GM12878 (cell line): ENCODE results near the gene ECI1. TPM values are rescaled to one million over a fixed set of nuclear protein-coding genes. Genes with fewer than 3 reads are reported as not detected.

Experiments
- ATAC-seq: fragments of 200-7000 bp; cut with Tn5 transposase; 3 replicates; pipeline ENCODE4 v1.9.1; 2020; ENCODE audit warnings: mild to moderate bottlenecking, moderate library complexity
- BruUV-seq: library from RNA; stranded (reverse); fragments of 400-500 nt; replicated peaks from 2 replicates; lab custom pipeline; 2021; lab: Mats Ljungman, UMichigan
- CTCF ChIA-PET: fragments of 300-600 bp; sonication (Branson Sonifier 250); formaldehyde crosslinking; extraction: SDS; loops from one replicate; lab custom pipeline; 2021; ENCODE audit warnings: inconsistent platforms; lab: Yijun Ruan, JAX
- POLR2A ChIA-PET: fragments of 350-600 bp; formaldehyde crosslinking; extraction: SDS; loops from one replicate; lab custom pipeline; 2021; ENCODE audit warnings: inconsistent platforms; lab: Charles Lee
- RAD21 ChIA-PET: fragments of 300-600 bp; sonication (Branson Sonifier 250); formaldehyde crosslinking; loops from one replicate; lab custom pipeline; 2023; ENCODE audit warnings: antibody characterized with exemption; ENCODE audit not compliant: unreplicated experiment; lab: Charles Lee
- SMC1A ChIA-PET: fragments of 300-600 bp; sonication (Branson Sonifier 250); formaldehyde crosslinking; loops from one replicate; lab custom pipeline; 2023; ENCODE audit not compliant: unreplicated experiment, uncharacterized antibody; lab: Charles Lee
- DNase-seq: peaks from one replicate; pipeline ENCODE4 v3.0.0-alpha.2; 2011; ENCODE audit warnings: low read depth, low spot score
- FAIRE-seq: peaks from 3 replicates; lab custom pipeline; 2011; peaks lifted over from hg19 to GRCh38; lab: Jason Lieb, UNC
- H2AFZ ChIP-seq: 2 replicates; pipeline ENCODE4 v1.6.0; 2011; ENCODE audit warnings: low read depth, low read length, control low read depth; ENCODE audit not compliant: control insufficient read depth
- H3K27ac ChIP-seq: 2 replicates; pipeline ENCODE4 v1.5.1; 2011; ENCODE audit warnings: control low read depth; ENCODE audit not compliant: control insufficient read depth, insufficient read depth
- H3K27me3 ChIP-seq, 2 experiments: replicated peaks in 1 of 2; 2 replicates each; pipeline versions ENCODE4 v1.6.0 to v1.6.1; 2011; ENCODE audit warnings: low read length in 1 of 2; ENCODE audit not compliant: control insufficient read depth in 2 of 2, insufficient read depth in 2 of 2
- H3K36me3 ChIP-seq, 2 experiments: 2 replicates each; pipeline ENCODE4 v1.5.1; 2011; ENCODE audit warnings: low read length in 1 of 2; ENCODE audit not compliant: control insufficient read depth in 2 of 2, insufficient read depth in 2 of 2
- H3K4me1 ChIP-seq: 2 replicates; pipeline ENCODE4 v1.6.1; 2011; ENCODE audit warnings: mild to moderate bottlenecking, low read length, moderate library complexity, mixed read lengths; ENCODE audit not compliant: control insufficient read depth, insufficient read depth
- H3K4me2 ChIP-seq: 2 replicates; pipeline ENCODE4 v1.6.0; 2011; ENCODE audit warnings: control low read depth; ENCODE audit not compliant: control insufficient read depth, insufficient read depth
- H3K4me3 ChIP-seq: fragments of 200-600 bp; sonication (generic); 2 replicates; pipeline ENCODE4 v1.5.1; 2016
- H3K79me2 ChIP-seq: 2 replicates; pipeline ENCODE4 v1.6.0; 2011; ENCODE audit warnings: low read length; ENCODE audit not compliant: control insufficient read depth, insufficient read depth
- H3K9ac ChIP-seq: 2 replicates; pipeline ENCODE4 v1.8.0; 2011; ENCODE audit warnings: low read length, control low read depth, mixed read lengths; ENCODE audit not compliant: control insufficient read depth, insufficient read depth
- H3K9me3 ChIP-seq: replicated peaks from 3 replicates; pipeline ENCODE4 v1.5.1; 2011; ENCODE audit warnings: mild to moderate bottlenecking, low read length; ENCODE audit not compliant: control insufficient read depth, insufficient read depth
- H4K20me1 ChIP-seq: 2 replicates; pipeline ENCODE4 v1.6.0; 2011; ENCODE audit not compliant: control insufficient read depth, insufficient read depth
- BACH1 ChIP-seq: fragments of 450-650 bp; IDR thresholded peaks from 2 replicates; pipeline ENCODE4 v1.6.1; 2017; ENCODE audit warnings: mild to moderate bottlenecking, borderline replicate concordance
- CEBPB ChIP-seq, 2 experiments: fragments of 150-350 bp in 1 of 2; IDR thresholded peaks; 2 replicates each; pipeline ENCODE4 v1.6.1; 2012 to 2014; ENCODE audit warnings: low read depth in 2 of 2, low read length in 2 of 2, borderline replicate concordance in 1 of 2, inconsistent platforms in 1 of 2
- ETV6 ChIP-seq, 2 experiments: fragments of 450-650 bp in 1 of 2; IDR thresholded peaks in 1 of 2; conservative IDR thresholded peaks in 1 of 2; 2 replicates each; pipeline ENCODE4 v1.6.1; 2014; ENCODE audit warnings: antibody characterized with exemption in 1 of 2, borderline replicate concordance in 1 of 2, low read depth in 1 of 2, mild to moderate bottlenecking in 1 of 2, moderate library complexity in 1 of 2
- KLF5 ChIP-seq: fragments of 450-650 bp; IDR thresholded peaks from 2 replicates; pipeline ENCODE4 v1.6.1; 2014; ENCODE audit warnings: mild to moderate bottlenecking; ENCODE audit not compliant: partially characterized antibody
- NBN ChIP-seq: fragments of 450-650 bp; IDR thresholded peaks from 2 replicates; pipeline ENCODE4 v1.6.1; 2016
- NR2C2 ChIP-seq: IDR thresholded peaks from 2 replicates; pipeline ENCODE4 v1.6.1; 2011; ENCODE audit warnings: borderline replicate concordance, low read depth; ENCODE audit not compliant: control insufficient read depth, insufficient read length
- SRF ChIP-seq, 2 experiments: IDR thresholded peaks; 2 replicates each; pipeline ENCODE4 v1.6.1; 2011; ENCODE audit warnings: low read depth in 2 of 2, low read length in 2 of 2, mild to moderate bottlenecking in 1 of 2, moderate library complexity in 1 of 2
- STAT1 ChIP-seq: fragments of 450-650 bp; conservative IDR thresholded peaks from 2 replicates; pipeline ENCODE4 v1.6.1; 2014; ENCODE audit warnings: antibody characterized with exemption, mild to moderate bottlenecking
- TCF3 ChIP-seq: IDR thresholded peaks from 2 replicates; pipeline ENCODE4 v1.6.1; 2012; ENCODE audit warnings: low read depth, mild to moderate bottlenecking, low read length, borderline replicate concordance; ENCODE audit not compliant: insufficient read depth
- YY1 ChIP-seq: IDR thresholded peaks from 2 replicates; pipeline ENCODE4 v1.6.1; 2011; ENCODE audit warnings: low read depth, mild to moderate bottlenecking, low read length
- WGBS: methylation state at CpG from one replicate; pipeline ENCODE4 v1.1.6; 2016; ENCODE audit warnings: low lambda C conversion rate; ENCODE audit not compliant: insufficient replicate concordance, insufficient coverage; ENCODE audit errors: missing lambda C conversion rate; 5-methylcytosine and 5-hydroxymethylcytosine counted together
- in situ Hi-C: fragments of 300-500 bp; cut with MboI; formaldehyde crosslinking; loops from 9 replicates; pipeline ENCODE4 v1.14.3; 2018; ENCODE audit warnings: mixed read lengths
- intact Hi-C: fragments of 100-400 bp; cut with micrococcal nuclease; formaldehyde crosslinking; loops from one replicate; pipeline ENCODE4 v1.14.2; 2022; ENCODE audit not compliant: unreplicated experiment
- polyA plus RNA-seq, 11 experiments: library from polyadenylated mRNA; depleted of rRNA in 4 of 11; unstranded in 6 of 11; stranded (reverse) in 5 of 11; fragments of >200 nt; fragmentation: Nextera tagmentation in 4 of 11; fragmentation: Illumina TruSeq in 1 of 11; extraction: Ambion mirVana in 4 of 11; extraction: Trizol in 1 of 11; gene quantifications; 1 replicate in 1 of 11; 2 replicates in 10 of 11; pipeline versions ENCODE4 v1.2.1 to v1.2.3, GENCODE V29; 2011 to 2016; ENCODE audit warnings: inconsistent platforms in 2 of 11, missing spikeins in 2 of 11, low read depth in 1 of 11
- total RNA-seq, 4 experiments: library from RNA; depleted of rRNA in 3 of 4; stranded (reverse); fragments of >200 nt in 3 of 4; fragmentation: Illumina TruSeq in 1 of 4; extraction: Trizol in 1 of 4; gene quantifications; 2 replicates each; pipeline versions ENCODE4 v1.2.1 to v1.2.3, GENCODE V29; 2013 to 2021
- TF ChIP-seq, protein P1 (sequence below): fragments of 450-650 bp; IDR thresholded peaks from 2 replicates; pipeline ENCODE4 v1.6.1; 2016; ENCODE audit warnings: mild to moderate bottlenecking
- TF ChIP-seq, protein P2 (sequence below): IDR thresholded peaks from 2 replicates; pipeline ENCODE4 v1.6.1; 2011; ENCODE audit warnings: low read depth, mild to moderate bottlenecking, low read length, moderate library complexity, borderline replicate concordance; ENCODE audit errors: extremely low read depth
- TF ChIP-seq, protein P3 (sequence below): IDR thresholded peaks from 2 replicates; pipeline ENCODE4 v1.6.1; 2011; ENCODE audit warnings: borderline replicate concordance, low read depth, mild to moderate bottlenecking, moderate library complexity, mixed read lengths, low read length; ENCODE audit not compliant: insufficient read depth; ENCODE audit errors: extremely low read length

Gene ECI1
- total and polyA plus RNA-seq, 10 of the 15 experiments (the other 5 are each of a cell fraction or from before 2014, with no cell fraction given), result 2.2 to 82.1 (median 24.8) TPM

DNA sequence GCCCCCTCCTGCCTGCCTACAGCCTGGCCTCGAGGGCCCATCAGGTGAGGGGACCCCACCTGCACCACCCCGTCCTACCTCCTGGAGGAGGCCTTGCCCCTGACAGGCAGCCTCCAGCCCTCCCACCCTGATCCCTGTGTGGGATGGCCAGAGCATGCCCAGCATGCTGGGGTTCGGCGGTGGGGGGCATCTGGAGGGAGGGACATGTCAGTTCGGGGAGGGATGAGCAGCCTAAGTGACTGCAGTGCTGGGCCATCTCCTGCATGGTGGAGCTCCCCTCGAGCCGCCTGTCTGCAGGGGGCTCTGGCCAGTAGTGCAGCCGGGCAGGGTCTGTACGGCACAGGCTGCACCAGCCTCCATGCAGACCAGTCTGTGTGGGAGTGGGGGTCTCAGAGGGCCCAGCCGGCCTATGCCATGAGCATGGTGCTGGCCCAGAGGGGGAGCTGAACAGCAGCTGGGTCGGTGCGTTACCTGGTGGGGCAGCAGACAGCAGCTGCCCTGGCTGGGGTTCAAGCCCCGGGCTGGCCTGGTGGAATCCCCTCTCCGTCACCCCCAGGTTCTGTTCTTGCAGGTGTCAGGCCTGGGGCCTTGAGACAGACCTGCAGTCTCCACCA, 20.6 kb upstream of the ECI1 start (continued):
- TF ChIP-seq TCF3, result no peak
- TF ChIP-seq YY1, result no peak
- TF ChIP-seq NBN, result no peak

DNA sequence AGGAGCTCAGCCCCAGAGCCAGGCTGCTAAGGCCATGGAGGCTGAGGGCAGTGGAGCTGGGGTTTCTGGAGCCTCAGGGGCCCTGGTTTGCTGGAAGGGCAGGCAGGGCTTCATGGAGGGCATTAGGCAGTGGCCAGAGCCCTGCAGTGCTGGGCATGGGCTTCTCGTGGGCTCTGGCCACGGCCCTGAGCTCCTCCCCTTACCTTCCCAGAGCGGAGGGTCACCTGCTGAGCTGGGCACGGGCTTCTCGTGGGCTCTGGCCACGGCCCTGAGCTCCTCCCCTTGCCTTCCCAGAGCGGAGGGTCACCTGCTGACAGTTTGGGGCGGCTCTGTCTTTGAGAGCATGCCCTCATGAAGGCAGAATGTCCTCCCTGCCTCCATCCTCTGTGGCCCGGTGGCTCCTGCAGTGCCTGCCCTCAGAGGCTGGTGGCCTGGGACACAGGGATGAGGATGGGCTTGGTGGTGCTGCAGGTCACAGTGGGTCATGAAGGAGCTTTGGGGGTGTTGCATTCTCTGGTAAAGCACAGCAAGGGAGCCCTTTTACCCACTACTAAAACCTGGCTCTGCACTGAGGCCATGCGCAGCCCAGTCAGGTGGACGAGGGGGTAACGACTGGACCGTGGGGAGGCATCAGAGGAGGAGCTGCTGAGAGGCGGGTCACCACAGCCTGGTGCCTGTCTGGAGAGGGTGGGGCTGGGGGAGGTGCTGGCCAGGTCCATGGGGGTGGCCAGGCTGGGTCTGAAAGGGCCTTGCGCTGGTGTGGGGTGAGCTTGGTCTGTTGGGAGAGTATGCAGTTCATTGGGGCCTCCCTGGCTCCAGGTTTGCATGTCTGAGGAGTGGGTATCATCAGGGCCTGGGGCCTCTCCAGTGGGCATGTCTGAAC, 19.4 kb upstream of the ECI1 start:
- Histone ChIP-seq H3K79me2 (peaks cover 26% of the 10 kb centered on the region), H3K4me1 (peaks cover 11% of the 10 kb centered on the region), H3K27ac (no peak overlapping the region), H4K20me1 (peaks cover 4% of the 10 kb centered on the region; the same call in 1 of the 2 replicates), H3K4me3 (no peak overlapping the region), H3K9ac (no peak overlapping the region), H2AFZ (no peak overlapping the region), H3K36me3 (peaks cover 0 to under 1% of the 10 kb centered on the region in 2 experiments; a peak in 1 of 4 replicates), H3K27me3 (no peaks in the 10 kb centered on the region), H3K4me2 (no peak overlapping the region)
- intact Hi-C loops, result no loop called here
- SMC1A ChIA-PET, result no interaction called here
- no peak for FAIRE-seq
- in situ Hi-C loops, result no loop called here
- no TSS peak for BruUV-seq
- CTCF ChIA-PET, result interaction anchor here (1.0 to 2.2 kb wide), 4 partner anchors 9 to 131 kb away, joined by 3 to 8 read pairs (median 3); partner anchors contain the start of gene ECI1
- ATAC-seq, result no peak
- POLR2A ChIA-PET, result interaction anchor here (0.6 to 1.2 kb wide), 2 partner anchors 10 to 93 kb away, joined by 3 to 4 read pairs; no protein-coding TSS in a partner anchor
- WGBS, result 70% methylated on average over 13 of the region's 15 CpGs
- TF ChIP-seq CEBPB (IDR thresholded peaks at IDR 0.05; ENCODE audit: borderline replicate concordance in 1 of 2, low read depth in 2 of 2, low read length in 2 of 2) (no peak), ETV6 (conservative IDR thresholded peaks at IDR 0.05 in 1 of 2, IDR thresholded peaks at IDR 0.05 in 1 of 2; ENCODE audit: borderline replicate concordance in 1 of 2, low read depth in 1 of 2) (no peak), NR2C2 (no peak), SRF (IDR thresholded peaks at IDR 0.05; ENCODE audit: low read depth in 2 of 2, low read length in 2 of 2) (no peak), STAT1 (no peak), KLF5 (no peak), BACH1 (no peak)
- TF ChIP-seq, protein P1, sequence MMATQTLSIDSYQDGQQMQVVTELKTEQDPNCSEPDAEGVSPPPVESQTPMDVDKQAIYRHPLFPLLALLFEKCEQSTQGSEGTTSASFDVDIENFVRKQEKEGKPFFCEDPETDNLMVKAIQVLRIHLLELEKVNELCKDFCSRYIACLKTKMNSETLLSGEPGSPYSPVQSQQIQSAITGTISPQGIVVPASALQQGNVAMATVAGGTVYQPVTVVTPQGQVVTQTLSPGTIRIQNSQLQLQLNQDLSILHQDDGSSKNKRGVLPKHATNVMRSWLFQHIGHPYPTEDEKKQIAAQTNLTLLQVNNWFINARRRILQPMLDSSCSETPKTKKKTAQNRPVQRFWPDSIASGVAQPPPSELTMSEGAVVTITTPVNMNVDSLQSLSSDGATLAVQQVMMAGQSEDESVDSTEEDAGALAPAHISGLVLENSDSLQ, result no peak
- TF ChIP-seq, protein P2, sequence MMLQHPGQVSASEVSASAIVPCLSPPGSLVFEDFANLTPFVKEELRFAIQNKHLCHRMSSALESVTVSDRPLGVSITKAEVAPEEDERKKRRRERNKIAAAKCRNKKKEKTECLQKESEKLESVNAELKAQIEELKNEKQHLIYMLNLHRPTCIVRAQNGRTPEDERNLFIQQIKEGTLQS, result no peak
- TF ChIP-seq, protein P3, sequence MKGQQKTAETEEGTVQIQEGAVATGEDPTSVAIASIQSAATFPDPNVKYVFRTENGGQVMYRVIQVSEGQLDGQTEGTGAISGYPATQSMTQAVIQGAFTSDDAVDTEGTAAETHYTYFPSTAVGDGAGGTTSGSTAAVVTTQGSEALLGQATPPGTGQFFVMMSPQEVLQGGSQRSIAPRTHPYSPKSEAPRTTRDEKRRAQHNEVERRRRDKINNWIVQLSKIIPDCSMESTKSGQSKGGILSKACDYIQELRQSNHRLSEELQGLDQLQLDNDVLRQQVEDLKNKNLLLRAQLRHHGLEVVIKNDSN, result no peak
- TF ChIP-seq, all 136 proteins: peak for 0
- RAD21 ChIA-PET, result interaction anchor here (0.6 kb wide), 1 partner anchor 1573 kb away, joined by 3 read pairs; no protein-coding TSS in a partner anchor
- no peaks in the 10 kb centered on the region for H3K9me3 ChIP-seq
- no peak for DNase-seq
